Panc1 (cell line): Measurements from ENCODE around the gene CATSPERE. TPM values are rescaled to one million over a fixed set of nuclear protein-coding genes. Genes with fewer than 3 reads are reported as not detected.

Experiments
- ATAC-seq: fragments of 200-7000 bp; cut with Tn5 transposase; 2 replicates; pipeline ENCODE4 v1.9.1; 2020; ENCODE audit warnings: mild to moderate bottlenecking, moderate library complexity
- BruUV-seq: library from RNA; stranded (reverse); fragments of 400-500 nt; replicated peaks from 2 replicates; lab custom pipeline; 2021; lab: Mats Ljungman, UMichigan
- CTCF ChIA-PET: fragments of 300-600 bp; sonication (Branson Sonifier 250); formaldehyde crosslinking; loops from one replicate; lab custom pipeline; 2022; ENCODE audit warnings: antibody characterized with exemption; lab: Charles Lee
- POLR2A ChIA-PET: fragments of 300-600 bp; sonication (Branson Sonifier 250); formaldehyde crosslinking; loops from one replicate; lab custom pipeline; 2022; ENCODE audit warnings: antibody characterized with exemption; lab: Charles Lee
- DNase-seq: peaks from one replicate; pipeline ENCODE4 v3.0.0-alpha.2; 2010; ENCODE audit warnings: low read depth, low spot score
- H3K27ac ChIP-seq: 2 replicates; pipeline ENCODE4 v1.5.1; 2011; ENCODE audit warnings: mild to moderate bottlenecking, low read length, inconsistent platforms
- H3K27me3 ChIP-seq: fragments of 200-500 bp; sonication (Bioruptor generic); 2 replicates; pipeline ENCODE4 v1.6.0; 2014; ENCODE audit warnings: low read length, inconsistent platforms; ENCODE audit not compliant: control insufficient read depth, insufficient read depth
- H3K36me3 ChIP-seq: fragments of 200-500 bp; sonication (Bioruptor generic); 2 replicates; pipeline ENCODE4 v1.5.1; 2014; ENCODE audit warnings: inconsistent platforms, mild to moderate bottlenecking, low read length, moderate library complexity; ENCODE audit not compliant: control insufficient read depth, insufficient read depth
- H3K4me1 ChIP-seq: 2 replicates; pipeline ENCODE4 v1.5.1; 2011; ENCODE audit warnings: inconsistent platforms, mild to moderate bottlenecking, low read length, moderate library complexity; ENCODE audit not compliant: control insufficient read depth, insufficient read depth
- H3K4me3 ChIP-seq, 2 experiments: 2 replicates each; pipeline ENCODE4 v1.5.1; 2011 to 2012; ENCODE audit warnings: low read depth in 2 of 2, low read length in 2 of 2, mild to moderate bottlenecking in 2 of 2, inconsistent platforms in 1 of 2, moderate library complexity in 1 of 2
- H3K9me3 ChIP-seq: fragments of 200-500 bp; sonication (Bioruptor generic); 2 replicates; pipeline ENCODE4 v1.5.1; 2014; ENCODE audit warnings: low read depth, mild to moderate bottlenecking, inconsistent platforms, low read length, moderate library complexity; ENCODE audit not compliant: control insufficient read depth, insufficient read depth
- POLR2AphosphoS5 ChIP-seq: IDR thresholded peaks from 2 replicates; pipeline ENCODE4 v1.6.1; 2012; ENCODE audit warnings: mild to moderate bottlenecking, low read depth, low read length, moderate library complexity
- SIN3A ChIP-seq: IDR thresholded peaks from 2 replicates; pipeline ENCODE4 v1.6.1; 2012; ENCODE audit warnings: low read depth, mild to moderate bottlenecking, low read length, moderate library complexity, borderline replicate concordance; ENCODE audit not compliant: insufficient read depth
- TCF7L2 ChIP-seq: IDR thresholded peaks from 2 replicates; pipeline ENCODE4 v1.6.1; 2011; ENCODE audit warnings: mild to moderate bottlenecking, low read depth, low read length, inconsistent platforms
- in situ Hi-C: cut with HindIII; loops from 2 replicates; pipeline ENCODE4 v1.10.0; 2016; ENCODE audit warnings: low sequenced_read_pairs, low pct_unique_long_range_greater_than_20kb
- intact Hi-C: fragments of 100-400 bp; cut with micrococcal nuclease; formaldehyde crosslinking; loops from one replicate; pipeline ENCODE4 v1.10.0; 2022; ENCODE audit not compliant: unreplicated experiment
- total RNA-seq: library from RNA; stranded (reverse); gene quantifications from one replicate; pipeline ENCODE4 v1.2.1, GENCODE V29; 2021; ENCODE audit not compliant: unreplicated experiment
- TF ChIP-seq, protein P1 (sequence below), 2 experiments: IDR thresholded peaks; 2 replicates each; pipeline ENCODE4 v1.6.1; 2011 to 2012; ENCODE audit warnings: low read depth in 2 of 2, control low read depth in 1 of 2, low read length in 1 of 2, mild to moderate bottlenecking in 1 of 2, moderate library complexity in 1 of 2; ENCODE audit not compliant: insufficient read depth in 1 of 2
- TF ChIP-seq, protein P2 (sequence below): fragments of 450-650 bp; IDR thresholded peaks from 2 replicates; pipeline ENCODE4 v1.5.1; 2017; ENCODE audit warnings: mild to moderate bottlenecking

Gene CATSPERE
- total RNA-seq, 1 experiment from 2014 or later, result 0.31 TPM

DNA sequence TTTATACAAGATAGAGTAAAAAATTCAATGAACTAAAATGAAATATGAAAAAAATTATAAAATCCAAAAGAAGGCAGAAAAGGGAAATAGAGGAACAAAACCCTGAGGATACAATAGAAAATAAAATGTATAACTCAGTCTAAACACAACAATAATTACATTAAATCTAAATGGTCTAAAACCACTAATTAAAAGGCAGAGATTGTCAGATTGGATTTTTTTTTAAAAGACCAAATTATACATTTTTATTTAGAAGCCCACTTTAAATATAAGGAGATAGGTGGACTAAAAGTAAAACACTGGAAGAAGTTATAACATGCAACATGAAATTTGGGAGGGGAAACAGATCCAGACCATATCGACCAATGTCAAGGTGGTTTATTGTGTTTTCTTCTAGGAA, 95.2 kb downstream of the CATSPERE start:
- Histone ChIP-seq H3K27ac (no peak overlapping the region), H3K4me1 (no peaks in the 10 kb centered on the region), H3K36me3 (no peaks in the 10 kb centered on the region), H3K9me3 (peaks cover 9% of the 10 kb centered on the region; the same call in 1 of the 2 replicates), H3K27me3 (no peaks in the 10 kb centered on the region), H3K4me3 (no peak overlapping the region)
- no TSS peak for BruUV-seq
- intact Hi-C loops (no loop called here), in situ Hi-C loops (no loop called here)
- ATAC-seq (no peak), DNase-seq (no peak)
- CTCF ChIA-PET, result no interaction called here
- POLR2A ChIA-PET, result no interaction called here
- no peak for TF ChIP-seq SIN3A
- TF ChIP-seq, protein P1, sequence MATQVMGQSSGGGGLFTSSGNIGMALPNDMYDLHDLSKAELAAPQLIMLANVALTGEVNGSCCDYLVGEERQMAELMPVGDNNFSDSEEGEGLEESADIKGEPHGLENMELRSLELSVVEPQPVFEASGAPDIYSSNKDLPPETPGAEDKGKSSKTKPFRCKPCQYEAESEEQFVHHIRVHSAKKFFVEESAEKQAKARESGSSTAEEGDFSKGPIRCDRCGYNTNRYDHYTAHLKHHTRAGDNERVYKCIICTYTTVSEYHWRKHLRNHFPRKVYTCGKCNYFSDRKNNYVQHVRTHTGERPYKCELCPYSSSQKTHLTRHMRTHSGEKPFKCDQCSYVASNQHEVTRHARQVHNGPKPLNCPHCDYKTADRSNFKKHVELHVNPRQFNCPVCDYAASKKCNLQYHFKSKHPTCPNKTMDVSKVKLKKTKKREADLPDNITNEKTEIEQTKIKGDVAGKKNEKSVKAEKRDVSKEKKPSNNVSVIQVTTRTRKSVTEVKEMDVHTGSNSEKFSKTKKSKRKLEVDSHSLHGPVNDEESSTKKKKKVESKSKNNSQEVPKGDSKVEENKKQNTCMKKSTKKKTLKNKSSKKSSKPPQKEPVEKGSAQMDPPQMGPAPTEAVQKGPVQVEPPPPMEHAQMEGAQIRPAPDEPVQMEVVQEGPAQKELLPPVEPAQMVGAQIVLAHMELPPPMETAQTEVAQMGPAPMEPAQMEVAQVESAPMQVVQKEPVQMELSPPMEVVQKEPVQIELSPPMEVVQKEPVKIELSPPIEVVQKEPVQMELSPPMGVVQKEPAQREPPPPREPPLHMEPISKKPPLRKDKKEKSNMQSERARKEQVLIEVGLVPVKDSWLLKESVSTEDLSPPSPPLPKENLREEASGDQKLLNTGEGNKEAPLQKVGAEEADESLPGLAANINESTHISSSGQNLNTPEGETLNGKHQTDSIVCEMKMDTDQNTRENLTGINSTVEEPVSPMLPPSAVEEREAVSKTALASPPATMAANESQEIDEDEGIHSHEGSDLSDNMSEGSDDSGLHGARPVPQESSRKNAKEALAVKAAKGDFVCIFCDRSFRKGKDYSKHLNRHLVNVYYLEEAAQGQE (IDR thresholded peaks at IDR 0.05; ENCODE audit: insufficient read depth in 1 of 2, low read depth in 2 of 2, low read length in 1 of 2), result no peak
- no peak for TF ChIP-seq TCF7L2
- TF ChIP-seq, protein P2, sequence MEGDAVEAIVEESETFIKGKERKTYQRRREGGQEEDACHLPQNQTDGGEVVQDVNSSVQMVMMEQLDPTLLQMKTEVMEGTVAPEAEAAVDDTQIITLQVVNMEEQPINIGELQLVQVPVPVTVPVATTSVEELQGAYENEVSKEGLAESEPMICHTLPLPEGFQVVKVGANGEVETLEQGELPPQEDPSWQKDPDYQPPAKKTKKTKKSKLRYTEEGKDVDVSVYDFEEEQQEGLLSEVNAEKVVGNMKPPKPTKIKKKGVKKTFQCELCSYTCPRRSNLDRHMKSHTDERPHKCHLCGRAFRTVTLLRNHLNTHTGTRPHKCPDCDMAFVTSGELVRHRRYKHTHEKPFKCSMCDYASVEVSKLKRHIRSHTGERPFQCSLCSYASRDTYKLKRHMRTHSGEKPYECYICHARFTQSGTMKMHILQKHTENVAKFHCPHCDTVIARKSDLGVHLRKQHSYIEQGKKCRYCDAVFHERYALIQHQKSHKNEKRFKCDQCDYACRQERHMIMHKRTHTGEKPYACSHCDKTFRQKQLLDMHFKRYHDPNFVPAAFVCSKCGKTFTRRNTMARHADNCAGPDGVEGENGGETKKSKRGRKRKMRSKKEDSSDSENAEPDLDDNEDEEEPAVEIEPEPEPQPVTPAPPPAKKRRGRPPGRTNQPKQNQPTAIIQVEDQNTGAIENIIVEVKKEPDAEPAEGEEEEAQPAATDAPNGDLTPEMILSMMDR, result no peak
- no peak for TF ChIP-seq POLR2AphosphoS5

DNA sequence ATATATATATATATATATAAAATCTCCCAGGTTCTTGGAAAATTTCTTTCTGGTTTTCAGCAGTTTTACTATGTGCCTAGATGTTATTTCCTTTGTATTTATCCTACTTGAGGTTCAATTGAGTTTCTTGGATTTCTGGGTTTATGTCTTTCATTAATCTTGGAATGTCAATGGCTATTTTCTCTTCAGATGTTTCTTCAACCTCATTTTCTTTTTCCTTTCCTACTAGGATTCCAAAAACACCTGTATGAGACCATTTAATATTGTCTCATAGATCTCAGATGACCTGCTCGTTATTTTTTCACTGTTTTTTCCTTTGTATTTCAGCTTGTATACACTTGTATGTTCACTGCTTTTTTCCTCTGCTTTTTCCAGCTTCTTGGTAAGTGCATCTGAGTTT, 96.5 kb downstream of the CATSPERE start:
- BruUV-seq, result no TSS peak
- H3K4me1 ChIP-seq, result no peaks in the 10 kb centered on the region
- H3K9me3 ChIP-seq, result peaks cover 9% of the 10 kb centered on the region; the same call in 1 of the 2 replicates
- H3K36me3 ChIP-seq, result no peaks in the 10 kb centered on the region
- TF ChIP-seq, protein P1 (IDR thresholded peaks at IDR 0.05; ENCODE audit: insufficient read depth in 1 of 2, low read depth in 2 of 2, low read length in 1 of 2), result no peak
- TF ChIP-seq POLR2AphosphoS5, result no peak
- TF ChIP-seq, protein P2, result no peak
- TF ChIP-seq SIN3A, result no peak
- no peak for TF ChIP-seq TCF7L2
- ATAC-seq (no peak), DNase-seq (no peak)
- CTCF ChIA-PET, result no interaction called here
- no peak overlapping the region for H3K27ac ChIP-seq
- POLR2A ChIA-PET, result no interaction called here
- H3K4me3 ChIP-seq, result no peak overlapping the region
- in situ Hi-C loops (no loop called here), intact Hi-C loops (no loop called here)
- H3K27me3 ChIP-seq, result no peaks in the 10 kb centered on the region
